GM12865 (cell line): ENCODE measurements around the gene PRXL2C.
"Not testable (repeated sequence)": the region's sequence is repeated elsewhere in the genome, so short reads cannot be mapped to it uniquely, and the experiment has no call there.

Experiments used
- DNase-seq: peaks from one replicate; pipeline ENCODE4 v3.0.0; 2010; ENCODE audit warnings: low read depth
- H3K4me3 ChIP-seq: 2 replicates; pipeline ENCODE4 v1.5.1; 2011; ENCODE audit warnings: mild to moderate bottlenecking, low read depth, low read length, control low read depth
- TF ChIP-seq, protein P1 (sequence below): IDR thresholded peaks from 2 replicates; pipeline ENCODE4 v1.5.1; 2011; ENCODE audit warnings: low read length, control low read depth, low read depth, inconsistent platforms; ENCODE audit not compliant: insufficient read depth; ENCODE audit errors: missing control alignments

The PRXL2C gene

DNA sequence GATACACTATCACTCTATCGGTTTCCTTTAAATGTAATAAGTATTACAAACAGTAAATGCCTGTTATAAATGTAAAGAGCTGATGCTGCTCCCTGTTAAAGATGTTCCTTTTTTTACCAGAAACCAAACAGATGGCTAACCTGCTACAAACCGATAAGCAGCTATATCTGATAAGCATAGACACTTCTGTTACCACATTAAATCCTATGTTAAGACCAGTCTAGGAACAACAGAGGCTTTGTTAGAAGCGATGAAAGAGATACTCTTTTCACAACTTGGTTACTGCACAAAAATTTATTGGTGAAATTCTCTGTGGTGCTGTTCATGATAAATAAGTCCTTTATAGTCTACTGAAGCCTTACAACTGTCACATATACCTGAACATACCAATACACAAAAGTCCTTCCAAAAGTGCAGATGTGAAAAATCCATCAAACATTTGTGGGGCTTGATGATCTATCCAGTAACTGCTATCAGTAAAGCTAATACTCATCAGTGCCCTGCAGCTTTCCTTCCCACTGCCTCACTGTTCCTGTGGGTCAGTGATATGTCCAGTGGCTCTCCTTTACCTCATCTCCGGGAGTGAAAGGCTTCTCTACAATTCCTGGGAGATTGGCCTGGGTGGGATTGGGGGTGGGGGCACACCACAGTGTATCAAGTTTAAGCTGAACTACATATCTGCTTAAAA, 25.8 kb upstream of the PRXL2C start:
- DNase-seq: no peak
- TF ChIP-seq, protein P1, sequence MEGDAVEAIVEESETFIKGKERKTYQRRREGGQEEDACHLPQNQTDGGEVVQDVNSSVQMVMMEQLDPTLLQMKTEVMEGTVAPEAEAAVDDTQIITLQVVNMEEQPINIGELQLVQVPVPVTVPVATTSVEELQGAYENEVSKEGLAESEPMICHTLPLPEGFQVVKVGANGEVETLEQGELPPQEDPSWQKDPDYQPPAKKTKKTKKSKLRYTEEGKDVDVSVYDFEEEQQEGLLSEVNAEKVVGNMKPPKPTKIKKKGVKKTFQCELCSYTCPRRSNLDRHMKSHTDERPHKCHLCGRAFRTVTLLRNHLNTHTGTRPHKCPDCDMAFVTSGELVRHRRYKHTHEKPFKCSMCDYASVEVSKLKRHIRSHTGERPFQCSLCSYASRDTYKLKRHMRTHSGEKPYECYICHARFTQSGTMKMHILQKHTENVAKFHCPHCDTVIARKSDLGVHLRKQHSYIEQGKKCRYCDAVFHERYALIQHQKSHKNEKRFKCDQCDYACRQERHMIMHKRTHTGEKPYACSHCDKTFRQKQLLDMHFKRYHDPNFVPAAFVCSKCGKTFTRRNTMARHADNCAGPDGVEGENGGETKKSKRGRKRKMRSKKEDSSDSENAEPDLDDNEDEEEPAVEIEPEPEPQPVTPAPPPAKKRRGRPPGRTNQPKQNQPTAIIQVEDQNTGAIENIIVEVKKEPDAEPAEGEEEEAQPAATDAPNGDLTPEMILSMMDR: no peak
- H3K4me3 ChIP-seq: no peak overlapping the region

DNA sequence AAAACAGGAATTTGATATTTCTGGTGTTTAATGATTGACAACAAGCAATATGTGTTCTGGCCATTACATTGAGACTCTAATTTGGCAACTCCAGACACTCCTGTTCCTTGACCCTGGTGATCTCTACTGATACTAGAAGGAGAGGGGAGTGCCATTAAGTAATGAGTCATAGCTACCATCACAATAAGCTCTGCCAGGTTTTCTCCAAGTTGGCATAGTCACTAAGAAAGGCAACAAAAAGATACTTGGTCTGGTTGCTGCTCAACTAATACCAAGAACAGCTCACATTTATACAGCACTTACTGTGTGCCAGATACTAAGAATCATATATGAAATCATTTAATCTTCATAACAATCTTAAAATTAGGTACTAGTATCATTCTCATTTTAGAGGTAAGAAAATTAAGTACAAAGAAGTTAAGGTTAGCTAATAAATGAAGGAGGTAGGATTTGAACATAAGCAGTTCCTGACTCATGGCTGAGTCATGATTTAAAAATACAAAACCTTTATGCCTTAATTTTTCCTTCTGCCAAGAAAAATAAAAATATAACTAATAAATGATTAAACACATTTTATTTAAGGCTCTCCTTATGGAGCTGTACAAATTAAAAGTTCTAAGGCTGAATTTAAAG, 19.9 kb upstream of the PRXL2C start:
- TF ChIP-seq, protein P1: no peak
- no peak overlapping the region for H3K4me3 ChIP-seq
- DNase-seq: no peak

DNA sequence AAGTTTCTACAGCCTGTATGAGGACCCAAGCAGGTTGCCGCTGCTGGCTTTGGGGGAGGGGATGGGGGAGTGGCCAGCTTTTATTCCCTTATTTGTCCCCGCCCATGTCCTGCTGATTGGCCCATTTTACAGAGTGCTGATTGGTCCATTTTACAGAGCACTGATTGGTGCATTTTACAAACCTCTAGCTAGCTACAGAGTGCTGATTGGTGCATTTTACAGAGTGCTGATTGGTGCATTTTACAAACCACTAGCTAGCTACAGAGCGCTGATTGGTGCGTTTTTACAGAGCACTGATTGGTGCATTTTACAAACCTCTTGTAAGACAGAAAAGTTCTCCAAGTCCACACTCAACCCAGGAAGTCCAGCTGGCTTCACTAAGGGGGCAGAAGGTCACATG, 18.7 kb upstream of the PRXL2C start:
- DNase-seq, H3K4me3 ChIP-seq: not testable (repeated sequence)

DNA sequence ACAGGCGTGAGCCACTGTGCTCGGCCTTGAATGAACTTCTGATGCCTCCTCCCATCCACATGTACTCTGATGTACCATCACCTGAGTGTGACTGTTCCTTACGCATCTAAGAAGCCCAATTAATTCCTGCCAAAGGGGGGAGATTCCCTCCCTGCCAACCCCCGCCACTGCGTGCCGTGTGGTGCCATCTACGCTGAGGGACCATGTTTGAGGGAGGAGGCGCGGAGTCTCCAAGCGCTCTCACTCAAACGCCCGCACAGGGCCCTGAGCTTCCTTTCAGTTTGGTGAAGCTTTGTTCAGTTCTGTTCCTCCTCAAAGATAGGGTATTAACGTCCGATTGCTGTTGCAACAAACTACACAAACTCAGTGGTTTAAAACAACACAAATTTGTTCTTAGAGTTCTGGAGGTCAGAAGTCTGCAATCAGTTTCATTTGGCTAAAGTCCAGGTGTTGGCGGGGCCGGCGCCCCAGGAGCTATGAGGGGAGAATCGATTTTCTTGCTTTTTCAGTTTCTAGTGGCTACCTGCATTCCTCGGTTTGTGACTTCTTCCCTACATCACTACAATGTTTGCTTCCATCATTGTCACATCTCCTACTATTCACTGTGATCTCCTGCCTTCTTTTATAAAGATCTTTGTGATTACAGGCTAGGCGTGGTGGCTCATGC, 13.9 kb upstream of the PRXL2C start:
- no peak for DNase-seq
- no peak overlapping the region for H3K4me3 ChIP-seq
- TF ChIP-seq, protein P1: no peak

DNA sequence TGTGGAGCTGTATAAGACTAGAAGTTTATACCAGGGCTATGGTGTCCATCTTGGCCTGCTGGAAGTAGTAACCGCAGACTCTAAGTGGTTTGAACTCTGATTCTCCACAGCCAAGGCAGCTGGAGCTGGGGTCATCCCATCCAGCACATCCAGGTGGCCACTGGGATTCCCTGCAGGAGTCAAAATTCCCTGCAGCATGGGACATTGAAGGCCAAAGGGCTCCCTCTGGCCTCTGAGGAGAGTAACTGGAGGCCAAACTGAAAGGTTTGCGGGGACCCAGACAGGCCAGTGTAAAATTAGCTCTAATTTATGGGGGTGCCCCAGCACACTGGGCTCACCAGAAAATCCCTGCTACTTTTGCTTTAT, 12.2 kb upstream of the PRXL2C start:
- DNase-seq: no peak
- TF ChIP-seq, protein P1: no peak
- H3K4me3 ChIP-seq: no peak overlapping the region

DNA sequence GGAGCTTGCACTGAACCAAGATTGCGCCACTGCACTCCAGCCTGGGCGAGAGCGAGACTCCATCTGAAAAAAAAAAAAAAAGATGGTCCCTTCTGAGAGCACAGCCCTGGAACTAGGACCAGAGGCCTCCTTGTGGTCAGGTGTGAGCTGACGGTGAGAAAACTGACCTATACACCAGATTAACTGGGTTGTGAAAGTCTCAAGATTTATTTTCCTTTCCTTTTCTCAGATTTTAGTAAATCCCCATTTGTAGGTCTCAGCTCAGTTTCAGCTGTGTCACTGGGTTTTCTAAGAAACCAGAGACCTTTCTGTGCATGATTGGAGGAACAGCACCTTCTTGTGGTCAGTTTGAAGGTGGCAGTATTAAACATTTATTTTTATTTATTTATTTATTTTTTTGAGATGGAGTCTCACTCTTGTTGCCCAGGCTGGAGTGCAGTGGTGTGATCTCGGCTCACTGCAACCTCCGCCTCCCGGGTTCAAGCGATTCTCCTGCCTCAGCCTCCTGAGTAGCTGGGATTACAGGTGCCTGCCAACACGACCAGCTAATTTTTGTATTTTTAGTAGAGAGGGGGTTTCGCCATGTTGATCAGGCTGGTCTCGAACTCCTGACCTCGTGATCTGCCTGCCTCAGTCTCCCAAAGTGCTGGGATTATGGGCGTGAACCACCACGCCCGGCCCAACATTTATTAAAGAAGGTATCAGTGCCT, 11.7 kb upstream of the PRXL2C start:
- H3K4me3 ChIP-seq: not testable (repeated sequence)
- TF ChIP-seq, protein P1: peak; percentile 56
- DNase-seq: peak; percentile 81

DNA sequence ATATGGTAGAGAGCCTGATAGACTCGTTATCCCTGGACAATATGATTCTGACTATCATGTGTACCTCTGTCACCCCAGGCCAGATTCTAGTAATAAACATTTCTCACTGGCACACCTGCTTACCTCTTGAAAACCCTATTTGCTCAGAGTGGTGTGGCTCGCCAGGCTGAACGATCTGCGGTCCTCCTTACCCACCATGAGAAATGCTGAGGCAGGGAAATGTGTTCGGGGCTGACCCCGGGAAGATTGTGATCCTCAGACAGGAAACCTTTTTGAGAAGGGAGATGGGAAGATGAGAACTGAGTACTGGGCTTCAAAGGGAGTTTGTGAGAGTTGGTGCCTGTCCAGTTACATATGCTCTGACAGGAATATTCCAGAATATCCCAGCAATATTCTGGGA, 10.7 kb upstream of the PRXL2C start:
- TF ChIP-seq, protein P1: no peak
- no peak for DNase-seq
- H3K4me3 ChIP-seq: no peak overlapping the region
